NCI-H2029 treated with DMSO at 0.1 percent for 48 hours (cell line): ENCODE measurements around the gene QRICH1.

Source experiments
- DNase-seq: peaks from one replicate; lab custom pipeline; 2025; lab: John Stamatoyannopoulos, UW

Gene QRICH1

DNA sequence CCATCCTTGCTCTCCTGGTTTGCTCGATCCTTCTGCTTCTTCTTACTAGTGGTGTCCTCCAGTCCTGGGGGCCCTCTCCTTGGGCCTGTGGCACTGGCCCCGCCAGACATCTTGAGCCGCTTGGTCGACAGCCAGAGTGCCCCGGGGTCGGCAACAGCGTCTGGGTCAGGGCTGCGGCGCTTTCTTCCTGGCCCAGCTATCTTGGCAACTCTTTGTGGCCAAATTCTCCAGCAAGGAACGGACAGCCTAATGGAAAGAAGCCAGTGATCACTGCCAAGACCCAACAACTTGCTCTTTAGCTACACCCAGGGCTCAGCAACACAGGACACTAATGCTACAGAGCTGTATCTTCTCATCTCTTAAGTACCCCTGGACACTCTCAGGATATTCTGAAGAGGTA is 25.2 kb upstream of the QRICH1 start:
- DNase-seq: no peak

GRCh38 chr3:49112262-49112661 is 18.4 kb upstream of the QRICH1 start:
- no peak for DNase-seq

GRCh38 chr3:49111347-49111746 is 17.5 kb upstream of the QRICH1 start:
- no peak for DNase-seq

- no peak for DNase-seq
These were observed 16.9 kb upstream of the QRICH1 start for GRCh38 chr3:49110780-49111179.

- DNase-seq: no peak
These were observed 14.5 kb upstream of the QRICH1 start for GRCh38 chr3:49108346-49108745.

DNA sequence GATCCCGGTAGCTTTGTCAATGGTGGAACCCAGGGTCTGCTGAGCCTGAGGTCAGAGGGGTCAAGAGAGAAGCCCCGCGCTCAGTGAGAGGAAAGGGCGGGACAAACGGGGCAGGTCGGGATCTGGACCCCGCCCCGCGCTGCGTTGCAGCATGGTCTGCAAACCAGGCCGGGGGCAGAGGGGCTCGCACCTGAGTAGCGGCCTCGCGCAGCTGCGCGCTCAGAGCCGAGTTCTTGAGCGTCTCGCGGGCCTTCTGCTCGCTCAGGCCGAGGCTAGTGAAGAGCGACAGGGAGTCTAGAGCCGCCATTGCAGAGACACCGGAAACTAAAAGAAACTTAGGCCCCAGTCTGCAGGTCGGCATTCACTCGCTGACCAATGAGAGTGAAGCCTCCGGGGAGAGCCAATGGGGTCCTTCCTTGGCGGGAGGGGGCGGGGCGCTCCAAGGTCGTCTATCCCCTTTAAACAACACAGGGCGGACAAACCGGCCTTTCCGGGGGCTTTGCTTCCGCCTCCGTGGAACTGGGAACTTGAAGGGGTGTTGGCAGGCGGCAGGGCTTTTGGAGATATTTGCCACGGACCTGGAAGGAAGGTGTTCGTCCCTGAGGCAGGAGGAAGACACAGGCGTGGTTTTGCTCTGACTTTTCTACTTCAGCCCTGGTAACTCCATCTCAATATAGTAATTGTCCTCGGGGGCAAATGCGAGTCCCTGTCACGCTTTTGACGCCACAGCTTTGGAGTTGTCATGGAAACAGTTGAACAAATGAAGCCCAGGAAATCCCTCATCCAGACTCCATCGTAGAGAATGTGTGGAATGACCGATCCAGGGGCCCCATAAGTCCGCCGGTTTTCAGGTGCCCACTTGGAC is 10.8 kb upstream of the QRICH1 start, which contains the start of gene QARS1:
QARS1 (minus strand) TSS at position 331 of the 865 bp plus-strand sequence; CDS start at position 307, 24 bp downstream.
- DNase-seq: peak; percentile 70

DNA sequence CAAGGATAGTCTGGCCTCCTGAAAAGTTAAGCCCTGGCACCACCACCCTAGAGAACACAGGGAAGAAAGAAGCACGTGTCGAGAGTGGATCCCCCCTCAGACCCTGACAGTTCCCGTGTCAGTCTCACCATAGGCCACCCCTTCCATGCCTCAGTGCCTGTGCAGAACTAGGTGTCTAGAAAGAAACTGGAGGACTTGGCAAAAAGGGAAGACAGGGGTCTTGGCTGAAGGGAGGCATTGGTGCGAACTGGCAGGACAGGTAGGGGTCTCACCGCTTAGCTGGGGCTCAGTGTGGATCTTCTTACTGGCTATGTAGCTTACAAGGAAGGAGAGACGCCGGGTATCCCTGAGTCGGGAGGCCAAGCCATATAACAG is 10.2 kb upstream of the QRICH1 start:
- no peak for DNase-seq

- no peak for DNase-seq
These were observed 6.3 kb upstream of the QRICH1 start for GRCh38 chr3:49100046-49100615.

DNA sequence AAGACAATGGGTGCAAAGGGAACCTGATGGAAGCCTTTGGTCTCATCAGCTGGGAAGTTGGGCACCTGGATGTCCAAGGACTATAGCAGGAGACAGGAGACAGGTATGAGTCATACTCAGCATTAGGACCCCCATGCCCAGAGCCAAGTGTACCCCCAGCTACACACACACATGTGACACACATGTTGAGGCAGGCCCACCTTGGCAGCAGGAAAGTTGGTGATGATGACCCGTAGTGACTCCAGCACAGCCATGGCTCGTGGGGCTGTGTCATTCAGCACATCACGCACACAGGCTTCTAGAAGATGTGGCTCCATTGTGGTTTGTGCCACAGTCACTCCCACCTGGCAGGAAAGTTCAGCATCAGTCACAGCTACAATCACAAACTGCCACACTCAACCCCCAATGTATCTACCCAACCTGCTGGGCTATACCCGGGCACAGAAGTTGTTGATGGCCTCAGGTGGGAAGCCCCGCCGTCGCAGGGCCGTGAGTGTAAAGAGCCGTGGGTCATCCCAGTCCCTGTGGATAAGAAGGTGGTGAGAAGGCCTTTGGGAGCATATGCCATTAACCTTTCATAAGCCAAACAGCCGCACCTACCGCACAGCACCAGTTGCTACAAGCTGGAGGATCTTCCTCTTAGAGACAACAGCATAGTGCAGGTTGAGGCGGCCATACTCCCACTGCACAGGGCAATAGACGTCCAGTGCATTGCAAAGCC is 5.2 kb upstream of the QRICH1 start:
- DNase-seq: no peak

- peak; percentile 67 for DNase-seq
These were observed 4.6 kb upstream of the QRICH1 start for GRCh38 chr3:49098429-49098828.

DNA sequence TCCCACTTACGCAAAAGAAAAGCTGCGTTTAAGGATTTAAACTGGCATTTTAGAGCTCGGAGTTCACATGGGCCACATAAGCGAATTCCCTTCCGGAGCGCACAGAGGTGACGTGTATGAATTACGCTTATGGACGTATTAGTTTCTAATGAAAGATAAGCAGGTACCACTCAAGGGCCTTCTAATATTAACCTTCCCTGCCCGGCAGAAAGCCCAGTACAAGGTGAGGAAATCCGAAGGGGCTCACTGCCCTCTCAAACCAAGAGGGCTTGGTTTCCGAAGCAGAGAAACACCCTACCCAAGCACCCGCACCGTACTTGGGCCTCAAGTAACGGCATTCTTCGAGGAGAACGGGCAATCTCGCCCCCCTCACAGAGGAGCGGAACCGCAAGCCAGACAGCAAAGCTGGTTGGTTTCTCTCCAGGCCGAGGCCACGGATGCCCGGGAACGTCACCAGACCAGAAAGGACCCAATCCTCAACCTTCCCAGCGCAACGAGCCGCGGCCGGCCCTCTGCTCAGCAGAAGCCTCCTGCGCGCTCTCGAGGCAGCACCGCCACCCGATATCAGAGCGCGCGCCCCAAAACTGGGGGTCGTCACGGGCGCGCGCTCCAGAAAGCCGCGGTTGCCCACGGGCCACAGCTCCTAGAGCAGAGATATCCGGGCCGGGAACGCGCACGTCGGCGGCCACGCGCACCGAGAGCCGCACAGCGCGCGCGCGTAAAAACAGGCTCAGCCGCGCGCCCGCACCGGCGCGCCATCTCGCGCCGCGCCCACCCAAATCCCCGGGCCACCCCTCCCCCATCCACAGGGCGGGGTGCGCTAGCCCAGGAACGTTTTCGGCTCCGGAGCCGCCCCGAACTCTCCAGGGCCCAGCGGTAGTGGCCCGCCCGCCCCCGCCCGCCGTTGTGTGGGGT is 676 bp downstream of the QRICH1 start:
- peak; percentile 4 for DNase-seq

GRCh38 chr3:49081429-49081828 is 12.4 kb downstream of the QRICH1 start:
- no peak for DNase-seq

DNA sequence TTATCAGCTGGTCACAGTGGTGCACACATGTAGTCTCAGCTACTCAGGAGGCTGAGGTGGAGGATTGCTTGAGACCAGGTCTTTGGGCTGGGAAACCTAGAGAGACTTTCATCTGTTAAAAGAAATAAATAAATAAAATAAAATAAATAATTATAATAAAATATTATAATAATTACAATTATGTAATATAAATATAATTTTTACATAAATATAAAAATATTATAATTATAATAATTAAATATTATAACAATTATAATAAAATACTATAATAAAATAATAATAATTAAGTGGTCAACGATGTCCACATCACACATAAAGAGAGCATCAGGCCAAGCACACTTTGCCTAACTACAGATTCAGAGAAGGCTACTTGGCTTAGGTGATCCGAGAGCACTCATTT is 14.6 kb downstream of the QRICH1 start:
- no peak for DNase-seq

- no peak for DNase-seq
These were observed 17.2 kb downstream of the QRICH1 start for GRCh38 chr3:49076646-49077045.

DNA sequence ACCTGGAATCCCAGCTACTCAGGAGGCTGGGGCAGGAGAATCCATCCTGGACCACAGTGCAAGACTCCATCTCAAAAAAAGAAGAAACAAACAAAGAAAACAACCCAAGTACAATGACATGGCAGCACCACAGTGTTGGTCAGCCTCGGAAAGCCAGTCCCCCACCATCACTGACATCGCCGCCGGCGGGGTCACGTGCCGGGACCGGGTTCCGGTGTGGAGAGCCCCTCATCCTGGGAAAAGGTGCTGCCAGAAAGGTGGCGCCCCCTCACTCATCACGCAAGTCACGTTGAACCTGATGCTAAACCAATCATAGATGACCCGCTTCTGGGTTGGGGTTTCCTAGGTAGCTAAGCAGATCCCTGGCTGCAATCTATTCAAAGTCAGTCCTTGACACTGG is 17.8 kb downstream of the QRICH1 start:
- DNase-seq: no peak

DNA sequence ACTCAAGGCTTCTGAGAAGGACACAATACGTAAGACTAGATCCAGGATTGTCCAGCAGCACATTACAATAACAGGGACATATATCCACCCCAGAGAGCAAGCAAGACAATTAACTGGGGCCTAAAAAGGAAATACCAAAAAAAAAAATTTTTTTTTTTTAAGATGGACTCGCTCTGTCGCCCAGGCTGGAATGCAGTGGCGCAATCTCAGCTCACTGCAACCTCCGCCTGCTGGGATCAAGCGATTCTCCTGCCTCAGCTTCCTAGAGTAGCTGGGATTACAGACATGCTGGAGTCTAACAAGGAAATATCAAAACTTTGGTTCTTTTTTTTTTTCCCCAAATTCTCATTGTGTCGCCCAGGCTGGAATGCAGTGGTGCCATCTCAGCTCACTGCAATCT is 35.9 kb downstream of the QRICH1 start:
- DNase-seq: no peak

DNA sequence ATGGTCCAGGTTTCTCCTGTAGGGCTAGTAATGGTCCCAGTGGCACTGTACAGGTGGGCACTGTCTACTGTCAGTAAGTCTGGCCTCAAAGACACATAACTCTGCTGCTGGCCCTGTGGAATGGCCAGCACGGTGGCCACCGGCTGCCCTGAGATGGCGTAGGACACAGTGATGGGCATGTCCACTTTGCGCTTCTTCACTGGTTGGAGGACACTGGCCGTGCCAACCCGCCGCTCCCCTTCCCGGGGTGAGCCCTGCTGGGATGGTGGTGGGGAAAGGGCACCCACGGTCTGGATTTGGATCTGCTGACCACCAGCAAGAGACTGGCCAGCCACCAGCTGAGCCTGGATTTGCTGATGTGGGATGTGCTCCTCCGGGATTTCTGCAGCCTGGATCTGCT is 36.6 kb downstream of the QRICH1 start:
- no peak for DNase-seq

GRCh38 chr3:49054344-49054862 is 39.5 kb downstream of the QRICH1 start:
- DNase-seq: no peak

DNA sequence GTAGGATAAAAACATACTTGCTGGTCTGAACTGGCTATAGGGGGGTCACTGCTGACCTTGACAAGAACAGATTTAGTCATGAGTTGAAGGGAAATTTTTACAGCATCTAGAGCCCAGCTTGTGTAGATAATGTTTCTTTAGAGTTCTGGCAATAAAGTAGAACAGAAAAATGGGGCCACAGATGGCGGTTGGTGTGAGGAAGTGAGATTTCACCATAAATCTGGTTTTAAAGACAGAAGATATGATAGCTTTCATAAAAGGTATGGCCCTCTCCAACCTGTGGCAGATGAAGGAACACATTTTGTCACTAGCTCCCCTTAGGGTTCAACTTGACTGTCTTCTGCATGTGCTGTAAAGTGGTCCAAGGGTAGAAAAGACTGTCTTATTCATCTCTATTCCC is 40.3 kb downstream of the QRICH1 start:
- no peak for DNase-seq

DNA sequence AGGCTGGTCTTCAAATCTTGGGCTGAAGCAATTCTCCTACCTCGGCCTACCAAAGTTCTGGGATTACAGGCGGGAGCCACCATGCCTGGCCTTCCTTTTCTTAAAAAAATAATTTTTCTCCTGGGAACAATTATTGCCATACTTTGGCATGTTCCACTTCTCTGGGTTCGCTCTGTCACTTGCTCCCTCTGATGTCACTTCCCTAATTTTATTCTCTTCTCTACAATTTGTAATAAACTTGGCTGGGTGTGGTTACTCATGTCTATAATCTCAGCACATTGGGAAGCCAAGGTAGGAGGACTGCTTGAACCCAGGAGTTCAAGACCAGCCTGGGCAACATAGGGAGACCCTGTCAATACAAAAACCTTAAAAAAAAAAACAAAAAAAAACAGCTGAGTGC is 58.6 kb downstream of the QRICH1 start:
- no peak for DNase-seq

DNA sequence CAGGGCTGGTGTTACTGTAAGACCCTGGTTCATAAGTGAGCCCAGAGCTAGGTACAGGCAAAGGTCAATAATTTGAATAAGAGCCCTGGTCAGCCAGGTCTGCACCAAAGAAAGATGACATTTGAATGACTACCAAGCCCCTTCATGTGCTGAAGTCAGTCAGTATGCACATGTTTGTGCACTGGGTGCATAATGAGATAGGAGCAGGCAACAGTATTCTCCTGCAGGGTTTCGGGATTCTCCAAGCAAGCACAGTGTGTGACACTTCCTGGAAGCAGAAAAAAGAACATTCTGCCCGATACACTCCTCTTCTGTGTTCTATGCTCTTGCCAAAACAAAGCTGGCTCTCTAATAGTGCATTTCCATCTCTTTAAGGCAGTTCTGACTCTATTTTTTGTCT is 59.2 kb downstream of the QRICH1 start:
- DNase-seq: no peak
